Psoas muscle (tissue), 8 donors: Measurements from ENCODE around the gene GRM2. TPM values are rescaled to one million over a fixed set of nuclear protein-coding genes. Genes with fewer than 3 reads are reported as not detected.

Experiments used
- ATAC-seq, 4 donors: fragments of 200-7000 bp; cut with Tn5 transposase; one replicate each; pipeline ENCODE4 v1.9.1; 2020; ENCODE audit warnings: moderate library complexity in 3 of 4, mild to moderate bottlenecking in 2 of 4
- DNase-seq, 2 donors: peaks; one replicate each; pipeline ENCODE4 v3.0.0-alpha.2; 2020
- H3K27ac ChIP-seq: fragments of 200-600 bp; one replicate; pipeline ENCODE4 v1.8.0; 2022
- H3K27me3 ChIP-seq, 3 donors: fragments of 200-600 bp in 1 of 3; one replicate each; pipeline versions ENCODE4 v1.6.1 to v1.8.0; 2013 to 2022; ENCODE audit warnings: low read length in 2 of 3, mild to moderate bottlenecking in 2 of 3, moderate library complexity in 1 of 3; ENCODE audit not compliant: insufficient read depth in 3 of 3
- H3K36me3 ChIP-seq, 2 donors: fragments of 200-600 bp in 1 of 2; one replicate each; pipeline versions ENCODE4 v1.6.1 to v1.8.0; 2013 to 2022; ENCODE audit warnings: low read depth in 1 of 2, mild to moderate bottlenecking in 1 of 2, moderate library complexity in 1 of 2; ENCODE audit not compliant: insufficient read depth in 1 of 2
- H3K4me1 ChIP-seq: fragments of 200-600 bp; one replicate; pipeline ENCODE4 v1.8.0; 2022
- H3K4me3 ChIP-seq: fragments of 200-600 bp; one replicate; pipeline ENCODE4 v1.8.0; 2022; ENCODE audit warnings: mild to moderate bottlenecking
- H3K9me3 ChIP-seq: fragments of 200-600 bp; one replicate; pipeline ENCODE4 v1.8.0; 2022
- CTCF ChIP-seq: fragments of 200-600 bp; IDR thresholded peaks from one replicate; pipeline ENCODE4 v1.8.0; 2022; ENCODE audit warnings: antibody characterized with exemption
- WGBS, 3 donors: extraction: QIAGEN DNeasy Blood & Tissue Kit; methylation state at CpG; one replicate each; pipeline versions ENCODE4 v1.1.6 to v1.1.7; 2013; 5-methylcytosine and 5-hydroxymethylcytosine counted together
- intact Hi-C, 2 donors: fragments of 100-400 bp; cut with DNase I; formaldehyde crosslinking; loops; one replicate each; pipeline versions ENCODE4 v1.11.0 to v1.14.2; 2022
- polyA plus RNA-seq, 3 donors: library from polyadenylated mRNA; stranded (reverse); fragments of 200-250 nt; gene quantifications; one replicate each; pipeline ENCODE4 v1.2.3, GENCODE V29; 2013
- total RNA-seq, 4 donors: library from RNA; stranded (reverse); fragmentation: NEBNext Ultra II Directional in 2 of 4; extraction: Animal tissue kit (Norgen Biotek cat#: 25700) in 2 of 4; gene quantifications; one replicate each; pipeline versions ENCODE4 v1.2.1 to v1.2.4, GENCODE V29; 2021 to 2023
- donor health status: healthy with polysubstance abuse.
- donor health status: DM: no; HTN: no; CAD: no; lungs with moderate emphysema.
- donor health status: Bipolar disorder and iron deficiency.
- donor health status: healthy.
- donor health status: DM: yes; HTN: yes; CAD: no.
- donor health status: DM: no; HTN: no; CAD: no.
- donor health status: DM: no; HTN: no; CAD: no.
- donor health status: DM: yes; HTN: yes; CAD: no.

The GRM2 gene
- total and polyA plus RNA-seq, 7 donors, result 0.09 to 0.58 (median 0.15) TPM

GRCh38 chr3:51708216-51708845, 1.5 kb downstream of the GRM2 start:
- intact Hi-C loops, result no loop called here
- Histone ChIP-seq H3K36me3 (peaks cover 2 to 16% of the 10 kb centered on the region in 2 donors), H3K9me3 (no peaks in the 10 kb centered on the region), H3K27ac (no peak overlapping the region), H3K4me3 (no peak overlapping the region), H3K4me1 (no peaks in the 10 kb centered on the region), H3K27me3 (no peaks in the 10 kb centered on the region)
- DNase-seq (no peak), ATAC-seq (no peak)
- no peak for TF ChIP-seq CTCF
- WGBS, 3 donors, result 57 to 69% (median 65%) methylated on average over 3 of the region's 3 CpGs

- Histone ChIP-seq H3K4me1 (no peaks in the 10 kb centered on the region), H3K4me3 (no peak overlapping the region), H3K36me3 (peaks cover 2 to 9% of the 10 kb centered on the region in 2 donors), H3K27ac (no peak overlapping the region), H3K27me3 (no peaks in the 10 kb centered on the region), H3K9me3 (no peaks in the 10 kb centered on the region)
- DNase-seq (peak in 1 of 2 donors; percentile 43), ATAC-seq (no peak)
- WGBS, 3 donors, result 81 to 88% (median 81%) methylated on average over 17 of the region's 17 CpGs
- intact Hi-C loops, result no loop called here
- TF ChIP-seq CTCF, result no peak
Measured at GRCh38 chr3:51709004-51709420, 2.1 kb downstream of the GRM2 start.

GRCh38 chr3:51709675-51710074, 2.8 kb downstream of the GRM2 start:
- DNase-seq (no peak), ATAC-seq (no peak)
- no peaks in the 10 kb centered on the region for H3K9me3 ChIP-seq
- no peaks in the 10 kb centered on the region for H3K4me1 ChIP-seq
- H3K27ac ChIP-seq, result no peak overlapping the region
- 60 to 76% (median 75%) methylated on average over 2 to 4 of the region's 4 CpGs for WGBS, 3 donors
- peaks cover 2 to 4% of the 10 kb centered on the region in 2 donors for H3K36me3 ChIP-seq
- no peak overlapping the region for H3K4me3 ChIP-seq
- no peak for TF ChIP-seq CTCF
- H3K27me3 ChIP-seq, result no peaks in the 10 kb centered on the region
- intact Hi-C loops, result no loop called here

GRCh38 chr3:51710631-51711351, 3.9 kb downstream of the GRM2 start:
- no peaks in the 10 kb centered on the region for H3K36me3 ChIP-seq
- DNase-seq, result peak in 1 of 2 donors; percentile 15
- intact Hi-C loops, result no loop called here

More at GRCh38 chr3:51710631-51711351, 3.9 kb downstream of the GRM2 start:
- H3K4me1 ChIP-seq, result no peaks in the 10 kb centered on the region
- WGBS, 3 donors, result 69 to 74% (median 70%) methylated on average over 10 of the region's 10 CpGs
- H3K27ac ChIP-seq, result no peak overlapping the region
- no peaks in the 10 kb centered on the region for H3K27me3 ChIP-seq
- no peak overlapping the region for H3K4me3 ChIP-seq
- TF ChIP-seq CTCF, result no peak
- no peaks in the 10 kb centered on the region for H3K9me3 ChIP-seq
- ATAC-seq, result no peak
